Body of pancreas (tissue), 4 donors: Measurements from ENCODE around the gene SPR.

Experiments used
- CTCF ChIP-seq, 7 experiments: fragments of 450-650 bp in 4 of 7; fragments of 200-600 bp in 3 of 7; sonication (generic) in 3 of 7; IDR thresholded peaks; one replicate each; pipeline ENCODE4 v1.5.1; 2016 to 2019; ENCODE audit warnings: antibody characterized with exemption in 7 of 7
- POLR2A ChIP-seq, 3 donors: fragments of 450-650 bp; IDR thresholded peaks; one replicate each; pipeline ENCODE4 v1.6.1; 2016; ENCODE audit warnings: antibody characterized with exemption in 3 of 3, mild to moderate bottlenecking in 2 of 3

DNA sequence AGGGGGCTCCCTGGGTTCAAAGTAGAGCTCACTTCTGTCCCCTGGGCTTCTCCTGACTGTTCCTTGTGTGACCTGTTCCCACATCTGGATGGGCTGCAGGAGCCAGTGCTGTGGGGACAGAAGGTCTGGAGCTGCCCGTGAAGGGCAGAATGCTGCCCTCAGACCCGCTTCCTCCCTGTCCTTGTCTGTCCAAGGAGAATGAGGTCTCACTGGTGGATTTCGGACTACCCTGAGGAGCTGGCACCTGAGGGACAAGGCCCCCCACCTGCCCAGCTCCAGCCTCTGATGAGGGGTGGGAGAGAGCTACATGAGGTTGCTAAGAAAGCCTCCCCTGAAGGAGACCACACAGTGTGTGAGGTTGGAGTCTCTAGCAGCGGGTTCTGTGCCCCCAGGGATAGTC is 45.6 kb downstream of the SPR start:
- TF ChIP-seq CTCF (IDR thresholded peaks at IDR 0.05) (no peak), POLR2A (IDR thresholded peaks at IDR 0.05) (no peak)
